Muscle of leg (tissue), 11 donors: ENCODE results near the gene EIF2A. TPM values are rescaled to one million over a fixed set of nuclear protein-coding genes. Genes with fewer than 3 reads are reported as not detected.

ENCODE experiments used
- DNase-seq: peaks from one replicate; pipeline ENCODE4 v3.0.0; 2013
- H3K27ac ChIP-seq: one replicate; pipeline ENCODE4 v1.5.1; 2013; ENCODE audit warnings: mild to moderate bottlenecking, low read length, control low read depth
- H3K27me3 ChIP-seq: one replicate; pipeline ENCODE4 v1.6.1; 2013; ENCODE audit warnings: low read length; ENCODE audit not compliant: control insufficient read depth, insufficient read depth
- H3K36me3 ChIP-seq: one replicate; pipeline ENCODE4 v1.6.1; 2013; ENCODE audit warnings: low read length; ENCODE audit not compliant: control insufficient read depth, insufficient read depth
- H3K4me1 ChIP-seq: one replicate; pipeline ENCODE4 v1.6.1; 2013; ENCODE audit warnings: low read length; ENCODE audit not compliant: control insufficient read depth, insufficient read depth
- H3K4me3 ChIP-seq: one replicate; pipeline ENCODE4 v1.5.1; 2013; ENCODE audit warnings: low read length, control low read depth
- H3K9me3 ChIP-seq: replicated peaks from 2 replicates; pipeline ENCODE4 v1.6.1; 2013; ENCODE audit warnings: low read depth, low read length; ENCODE audit not compliant: control insufficient read depth
- WGBS: methylation state at CpG from one replicate; pipeline ENCODE4 v1.1.5; 2013; ENCODE audit warnings: missing lambda C conversion rate; ENCODE audit not compliant: insufficient coverage; 5-methylcytosine and 5-hydroxymethylcytosine counted together
- polyA plus RNA-seq, 8 donors: library from polyadenylated mRNA; unstranded; fragments of 120-200 nt; gene quantifications; one replicate each; pipeline versions ENCODE4 v1.2.1 to v1.2.3, GENCODE V29; 2013; ENCODE audit warnings: inconsistent platforms in 1 of 8, low replicate concordance in 1 of 8; ENCODE audit not compliant: insufficient read length in 8 of 8, insufficient read depth in 1 of 8
- total RNA-seq: library from RNA; stranded (reverse); fragments of 120-200 nt; gene quantifications from one replicate; pipeline ENCODE4 v1.2.4, GENCODE V29; 2013

The EIF2A gene
- total and polyA plus RNA-seq, 9 donors: 123 to 162 (median 146) TPM

GRCh38 chr3:150540297-150540696 is 6.3 kb upstream of the EIF2A start:
- DNase-seq: no peak
- H3K27ac ChIP-seq: no peak overlapping the region
- H3K27me3 ChIP-seq: no peaks in the 10 kb centered on the region
- no peak overlapping the region for H3K4me3 ChIP-seq
- H3K36me3 ChIP-seq: peaks cover 2% of the 10 kb centered on the region
- H3K4me1 ChIP-seq: no peaks in the 10 kb centered on the region
- no peaks in the 10 kb centered on the region for H3K9me3 ChIP-seq
- WGBS: 100% methylated on average over 1 of the region's 2 CpGs

- no peaks in the 10 kb centered on the region for H3K9me3 ChIP-seq
- H3K27ac ChIP-seq: no peak overlapping the region
- H3K36me3 ChIP-seq: peaks cover 2% of the 10 kb centered on the region
- no CpG with 5 or more reads among the region's 3 CpGs for WGBS
- no peak for DNase-seq
- H3K4me1 ChIP-seq: no peaks in the 10 kb centered on the region
- H3K27me3 ChIP-seq: no peaks in the 10 kb centered on the region
- no peak overlapping the region for H3K4me3 ChIP-seq
Measured at GRCh38 chr3:150540991-150541390, 5.6 kb upstream of the EIF2A start.

GRCh38 chr3:150543128-150543527 is 3.5 kb upstream of the EIF2A start:
- WGBS: 88% methylated on average over 1 of the region's 3 CpGs
- H3K27ac ChIP-seq: no peak overlapping the region

GRCh38 chr3:150543531-150543930 is 3.1 kb upstream of the EIF2A start:
- Histone ChIP-seq H3K9me3 (no peaks in the 10 kb centered on the region), H3K27me3 (no peaks in the 10 kb centered on the region), H3K4me3 (no peak overlapping the region), H3K4me1 (peaks cover 2% of the 10 kb centered on the region), H3K27ac (no peak overlapping the region), H3K36me3 (peaks cover 2% of the 10 kb centered on the region)
- no peak for DNase-seq
- no CpG with 5 or more reads among the region's 2 CpGs for WGBS

More at GRCh38 chr3:150543128-150543527, 3.5 kb upstream of the EIF2A start:
- no peaks in the 10 kb centered on the region for H3K9me3 ChIP-seq
- peaks cover 2% of the 10 kb centered on the region for H3K4me1 ChIP-seq
- peaks cover 2% of the 10 kb centered on the region for H3K36me3 ChIP-seq
- H3K27me3 ChIP-seq: no peaks in the 10 kb centered on the region
- H3K4me3 ChIP-seq: no peak overlapping the region
- DNase-seq: no peak

- Histone ChIP-seq H3K9me3 (no peaks in the 10 kb centered on the region), H3K27me3 (no peaks in the 10 kb centered on the region), H3K4me3 (no peak overlapping the region), H3K27ac (no peak overlapping the region), H3K4me1 (peaks cover 2% of the 10 kb centered on the region), H3K36me3 (peaks cover 2% of the 10 kb centered on the region)
- no peak for DNase-seq
Measured at GRCh38 chr3:150544041-150544440, 2.5 kb upstream of the EIF2A start.

- WGBS: no CpG with 5 or more reads among the region's 1 CpG
Measured at GRCh38 chr3:150544726-150545125, 1.9 kb upstream of the EIF2A start.

GRCh38 chr3:150545419-150546225 is 965 bp upstream of the EIF2A start:
- Histone ChIP-seq H3K4me3 (peak overlapping the region; percentile 72), H3K27ac (peak overlapping the region; percentile 96), H3K36me3 (peaks cover 3% of the 10 kb centered on the region), H3K27me3 (no peaks in the 10 kb centered on the region), H3K4me1 (peaks cover 2% of the 10 kb centered on the region), H3K9me3 (no peaks in the 10 kb centered on the region)
- peak; percentile 50 for DNase-seq
- under 1% methylated on average over 48 of the region's 54 CpGs for WGBS

More at GRCh38 chr3:150544726-150545125, 1.9 kb upstream of the EIF2A start:
- DNase-seq: peak; percentile 37
- Histone ChIP-seq H3K9me3 (no peaks in the 10 kb centered on the region), H3K36me3 (peaks cover 2% of the 10 kb centered on the region), H3K27me3 (no peaks in the 10 kb centered on the region), H3K4me1 (peaks cover 2% of the 10 kb centered on the region), H3K27ac (no peak overlapping the region), H3K4me3 (peak overlapping the region; percentile 72)

- DNase-seq: peak; percentile 8
- H3K36me3 ChIP-seq: peaks cover 5% of the 10 kb centered on the region
- no peaks in the 10 kb centered on the region for H3K27me3 ChIP-seq
- H3K4me1 ChIP-seq: peaks cover 2% of the 10 kb centered on the region
- peak overlapping the region; percentile 72 for H3K4me3 ChIP-seq
- H3K9me3 ChIP-seq: no peaks in the 10 kb centered on the region
- no CpG with 5 or more reads among the region's 7 CpGs for WGBS
- H3K27ac ChIP-seq: peak overlapping the region; percentile 96
Measured at GRCh38 chr3:150547045-150547741, 606 bp downstream of the EIF2A start.

- H3K27ac ChIP-seq: no peak overlapping the region
- no peak for DNase-seq
- H3K9me3 ChIP-seq: no peaks in the 10 kb centered on the region
- H3K4me1 ChIP-seq: no peaks in the 10 kb centered on the region
- H3K27me3 ChIP-seq: no peaks in the 10 kb centered on the region
- H3K4me3 ChIP-seq: no peak overlapping the region
- peaks cover 16% of the 10 kb centered on the region for H3K36me3 ChIP-seq
- 94% methylated on average over 2 of the region's 4 CpGs for whole genome bisulfite sequencing
Measured at GRCh38 chr3:150555859-150556436, 9.4 kb downstream of the EIF2A start.

GRCh38 chr3:150556792-150557191 is 10.2 kb downstream of the EIF2A start:
- H3K27ac ChIP-seq: no peak overlapping the region
- no peak overlapping the region for H3K4me3 ChIP-seq
- no CpG with 5 or more reads among the region's 2 CpGs for WGBS
- DNase-seq: no peak
- H3K27me3 ChIP-seq: no peaks in the 10 kb centered on the region
- no peaks in the 10 kb centered on the region for H3K9me3 ChIP-seq
- H3K4me1 ChIP-seq: no peaks in the 10 kb centered on the region
- H3K36me3 ChIP-seq: peaks cover 16% of the 10 kb centered on the region
